LNCAP (cell line): ENCODE measurements around the gene EBF3.

Source experiments
- CTCF ChIP-seq: fragments of 450-650 bp; IDR thresholded peaks from 2 replicates; pipeline ENCODE4 v1.5.1; 2017; ENCODE audit warnings: mild to moderate bottlenecking

EBF3 gene

DNA sequence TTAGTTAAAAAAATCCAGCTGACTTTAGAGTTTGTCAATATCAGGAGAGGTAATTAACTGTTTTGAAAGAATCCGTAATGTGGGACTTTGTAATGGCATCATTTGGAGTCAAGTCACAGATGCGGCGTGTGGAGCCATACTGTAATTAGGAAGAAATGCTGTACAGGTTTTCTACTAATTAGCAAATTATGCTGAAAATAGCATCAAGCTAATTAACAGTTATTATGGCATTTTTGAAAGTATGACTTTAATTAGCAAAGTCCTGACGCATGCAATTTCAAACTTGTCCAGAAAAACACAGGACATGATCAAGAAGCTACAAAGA lies 68.3 kb downstream of the EBF3 start:
- TF ChIP-seq CTCF = no peak

DNA sequence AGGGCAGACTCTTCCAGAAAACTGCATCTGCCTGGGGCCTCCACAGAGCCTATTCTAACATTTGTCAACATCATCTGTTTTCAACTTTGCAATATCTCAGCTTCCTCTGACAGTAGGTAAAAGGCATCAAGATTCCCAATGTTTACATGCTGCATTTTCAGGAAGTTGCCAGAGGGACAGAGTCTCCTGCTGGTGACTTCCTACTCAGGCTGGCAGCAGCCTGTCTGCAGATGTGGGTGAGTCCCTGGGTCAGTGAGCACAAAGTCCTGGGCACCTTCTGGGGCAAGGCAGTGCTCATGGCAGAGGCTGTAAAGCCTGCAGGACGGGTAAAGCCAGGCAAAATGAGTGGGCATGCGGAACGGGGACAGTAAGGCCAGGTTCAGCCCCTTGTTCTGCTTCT lies 69.4 kb downstream of the EBF3 start:
- no peak for TF ChIP-seq CTCF

DNA sequence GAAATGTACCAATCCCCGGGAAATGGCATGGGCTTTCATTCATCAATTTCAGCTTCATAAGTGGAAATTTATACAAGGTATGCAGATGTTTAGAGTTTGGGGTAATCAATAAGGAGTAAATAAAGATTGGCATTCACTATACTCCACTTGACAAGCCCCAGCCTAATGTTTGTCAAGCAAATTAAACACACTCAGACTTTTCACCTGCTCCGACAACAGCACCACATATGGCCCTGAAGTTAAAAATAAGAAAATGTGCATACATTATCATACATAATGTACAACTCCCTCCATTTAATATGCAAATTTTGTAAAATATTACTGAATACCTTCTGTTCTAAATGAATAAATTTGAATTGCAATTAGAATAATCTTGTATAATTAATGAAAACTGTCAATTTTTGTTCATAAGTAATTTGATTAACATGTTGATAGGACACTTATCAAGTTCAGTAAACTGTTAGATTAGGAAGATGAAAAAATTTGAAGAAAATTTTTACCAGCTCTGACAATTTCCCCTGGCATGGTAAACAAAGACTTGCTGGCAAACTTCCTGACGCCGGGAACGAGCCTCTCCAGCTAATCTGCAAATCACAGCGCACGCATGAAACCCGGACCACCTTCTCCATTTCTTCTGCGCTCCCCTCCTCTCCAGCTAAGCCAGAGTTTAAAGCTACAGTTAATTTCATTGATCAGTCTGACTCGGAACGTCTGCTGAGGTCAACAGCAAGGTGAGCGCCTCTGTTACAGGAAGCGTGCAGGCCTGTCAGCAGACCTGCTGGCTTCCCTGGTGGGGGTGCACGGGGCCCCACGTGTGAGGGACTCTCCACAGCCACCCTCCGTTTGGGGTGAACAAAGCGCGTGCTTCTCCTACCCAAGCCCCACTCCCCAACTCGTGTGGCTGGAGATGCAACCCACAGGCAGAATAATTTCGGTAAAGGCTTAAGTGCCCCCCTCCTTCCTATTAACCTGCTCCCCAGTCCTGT lies 70.7 kb downstream of the EBF3 start:
- no peak for TF ChIP-seq CTCF

GRCh38 chr10:129892548-129893052 lies 71.5 kb downstream of the EBF3 start:
- TF ChIP-seq CTCF = no peak

DNA sequence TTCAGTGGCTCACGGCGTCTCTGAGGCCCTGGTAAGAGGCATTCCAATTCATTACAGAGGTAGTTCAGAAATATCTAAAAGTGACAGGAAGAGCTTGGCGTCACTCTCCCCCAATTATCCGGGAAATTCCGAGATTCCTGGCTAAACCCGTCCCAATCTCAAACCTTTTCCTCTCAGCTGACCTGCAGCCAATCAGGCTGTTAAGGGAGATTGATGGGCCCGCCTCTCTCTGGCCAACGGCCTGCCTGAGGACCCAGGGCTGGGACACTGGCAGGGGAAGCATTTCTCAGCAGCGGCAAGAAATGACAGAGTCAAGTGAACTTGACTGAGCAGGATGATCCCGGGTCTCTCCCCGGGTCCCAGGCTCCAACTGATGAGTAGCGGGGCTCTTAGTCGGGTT lies 72.3 kb downstream of the EBF3 start:
- no peak for TF ChIP-seq CTCF

DNA sequence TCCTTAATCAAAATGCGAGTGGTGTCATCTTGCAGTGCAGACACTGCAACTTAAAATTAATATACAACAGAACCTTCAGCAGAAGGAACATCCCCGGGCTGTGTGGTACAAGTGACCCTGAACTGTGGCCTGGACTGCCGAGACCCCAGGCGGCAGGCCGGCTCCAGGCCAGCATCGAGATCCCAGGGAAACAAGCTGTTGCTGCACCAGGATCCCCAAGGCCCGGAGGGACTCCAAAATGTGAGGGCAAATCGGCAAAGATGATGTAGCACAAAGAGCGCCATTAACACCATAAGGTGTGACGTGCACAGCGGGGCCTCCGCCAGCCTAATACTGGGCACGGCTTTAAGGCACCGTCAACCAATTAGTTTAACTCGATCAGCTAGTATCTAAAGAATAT lies 73.9 kb downstream of the EBF3 start:
- TF ChIP-seq CTCF = no peak

DNA sequence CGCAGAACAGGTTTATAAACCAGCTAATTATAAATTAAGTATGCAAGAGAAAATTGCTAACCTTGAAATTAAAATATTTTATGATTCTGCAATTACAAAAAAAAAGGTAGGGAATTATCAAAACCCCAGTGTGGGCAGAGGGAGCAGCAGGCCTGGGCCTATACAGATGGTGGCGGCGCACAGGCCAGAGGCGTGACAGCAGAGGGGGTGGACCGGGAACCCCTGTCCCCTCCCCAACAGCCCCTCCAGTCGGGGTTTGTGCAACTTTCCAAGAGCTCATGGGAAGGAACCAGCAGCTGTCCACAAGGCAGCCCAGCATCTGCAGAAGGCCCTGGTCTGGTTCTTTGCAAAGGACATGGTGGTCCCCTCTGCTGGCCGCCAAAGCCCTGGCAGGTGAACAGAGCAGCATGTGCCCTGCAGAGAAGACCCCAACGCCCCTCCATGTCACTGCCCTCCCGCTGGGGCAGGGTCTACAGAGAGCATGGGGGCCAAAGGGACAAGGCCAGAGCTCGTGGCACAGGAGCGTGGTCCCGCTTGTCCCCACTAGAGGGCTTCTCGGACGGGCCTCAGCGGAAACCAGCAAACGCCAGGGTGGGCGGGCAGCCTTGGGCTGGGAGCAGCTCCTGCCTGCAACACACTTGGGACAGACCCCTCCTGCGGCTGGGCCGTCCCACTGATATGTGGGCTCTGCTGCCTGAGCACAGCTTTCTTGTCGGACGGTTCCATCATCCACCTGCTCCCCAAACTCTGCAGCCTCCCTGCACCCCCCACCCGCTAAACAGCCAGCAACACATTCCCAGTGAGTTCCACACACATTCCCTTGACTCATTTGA lies 75.1 kb downstream of the EBF3 start:
- peak; percentile 80 for TF ChIP-seq CTCF
